Measurements from ENCODE around the gene CCDC174. TPM values are rescaled to one million over a fixed set of nuclear protein-coding genes. Genes with fewer than 3 reads are reported as not detected.

CCDC174 gene
- total RNA-seq, 1 experiment from 2014 or later: 22.1 TPM

DNA sequence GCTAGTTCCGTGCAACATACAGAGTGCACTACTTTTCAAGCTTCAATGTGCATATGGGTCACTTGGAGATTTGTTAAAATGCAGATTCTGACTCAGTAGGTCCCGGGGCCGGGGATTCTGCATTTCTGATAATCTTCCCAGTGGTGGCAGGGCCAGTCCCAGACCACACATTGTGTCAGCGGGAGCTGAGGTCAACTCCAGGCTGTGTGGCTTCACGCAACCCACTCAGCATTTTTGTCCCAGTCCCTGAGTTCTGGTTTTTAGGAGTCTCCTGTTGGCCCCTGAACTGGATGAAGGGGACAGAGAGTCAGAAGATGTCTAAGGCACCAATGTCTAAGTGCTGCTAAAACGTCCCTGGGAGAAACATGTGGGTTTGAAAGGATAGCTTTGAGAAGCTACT lies 26.1 kb upstream of the CCDC174 start:
- DNase-seq (ENCODE audit: low spot score): no peak

DNA sequence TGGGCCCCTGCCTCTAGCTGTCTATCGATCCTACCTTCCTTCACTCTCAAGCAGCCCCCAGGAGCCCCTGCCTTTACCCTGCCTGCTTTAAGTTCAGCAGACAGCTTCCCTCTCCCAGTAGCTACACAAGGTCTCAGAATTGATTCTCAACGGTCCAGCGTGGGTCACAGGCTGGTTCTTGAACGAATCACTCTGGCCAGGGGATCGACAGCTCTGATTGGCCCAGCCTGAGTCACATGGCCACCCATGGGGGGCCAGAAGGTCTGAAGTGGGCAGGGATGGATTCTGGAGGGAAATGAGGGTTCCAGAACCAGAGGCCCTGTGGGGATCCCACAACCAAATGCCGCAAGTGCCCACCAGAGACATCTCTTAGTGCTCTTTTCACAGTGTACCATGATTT lies 23.7 kb upstream of the CCDC174 start:
- no peak for DNase-seq (ENCODE audit: low spot score)

DNA sequence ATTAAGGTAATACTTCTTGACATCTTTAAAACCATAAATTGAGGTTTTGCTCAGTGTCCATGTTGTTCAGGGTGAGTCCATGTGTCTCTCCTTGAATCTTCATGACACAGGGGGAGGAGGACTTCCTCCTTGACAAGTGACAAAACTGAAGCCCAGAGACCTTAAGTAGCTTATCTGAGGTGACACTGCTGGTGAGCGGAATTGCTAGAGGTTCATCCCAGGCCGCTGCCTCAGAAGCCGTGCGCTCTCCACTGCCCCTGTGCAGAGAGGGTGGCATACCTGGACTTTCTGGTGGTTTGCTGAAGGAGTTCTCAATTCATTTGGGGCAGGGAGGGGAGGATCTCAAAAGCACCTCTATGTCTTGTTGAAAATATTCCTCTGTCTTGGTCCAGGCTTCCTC lies 23.2 kb upstream of the CCDC174 start:
- DNase-seq (ENCODE audit: low spot score): no peak

DNA sequence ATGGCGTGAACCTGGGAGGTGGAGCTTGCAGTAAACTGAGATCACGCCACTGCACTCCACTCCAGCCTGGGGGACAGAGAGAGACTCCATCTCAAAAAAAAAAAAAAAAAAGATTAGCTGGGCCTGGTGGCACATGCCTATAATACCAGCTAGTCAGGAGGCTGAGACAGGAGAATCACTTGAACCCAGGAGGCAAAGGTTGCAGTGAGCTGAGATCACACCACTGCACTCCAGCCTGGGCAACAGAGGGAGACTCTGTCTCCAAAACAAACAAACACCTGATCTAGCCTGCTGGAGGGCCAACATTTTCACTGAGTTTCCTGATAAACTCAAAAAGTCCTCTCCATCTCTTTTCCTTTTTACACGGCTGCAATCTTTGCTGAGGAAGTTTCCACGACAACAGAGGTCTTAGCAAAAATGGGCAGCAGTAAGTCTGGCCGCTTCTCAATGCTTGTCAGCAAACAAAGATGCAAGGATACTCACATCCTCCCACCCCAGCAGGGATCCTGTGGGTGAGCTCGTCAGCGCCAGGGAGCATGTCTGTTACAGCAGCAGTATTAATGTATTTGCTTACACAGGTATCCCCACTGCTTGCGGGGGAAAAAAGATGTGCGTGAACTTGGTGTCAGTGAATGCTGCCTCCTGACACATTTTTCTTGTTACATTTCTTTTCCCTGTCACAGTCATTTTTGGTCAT lies 21.0 kb upstream of the CCDC174 start:
- DNase-seq (ENCODE audit: low spot score): no peak

DNA sequence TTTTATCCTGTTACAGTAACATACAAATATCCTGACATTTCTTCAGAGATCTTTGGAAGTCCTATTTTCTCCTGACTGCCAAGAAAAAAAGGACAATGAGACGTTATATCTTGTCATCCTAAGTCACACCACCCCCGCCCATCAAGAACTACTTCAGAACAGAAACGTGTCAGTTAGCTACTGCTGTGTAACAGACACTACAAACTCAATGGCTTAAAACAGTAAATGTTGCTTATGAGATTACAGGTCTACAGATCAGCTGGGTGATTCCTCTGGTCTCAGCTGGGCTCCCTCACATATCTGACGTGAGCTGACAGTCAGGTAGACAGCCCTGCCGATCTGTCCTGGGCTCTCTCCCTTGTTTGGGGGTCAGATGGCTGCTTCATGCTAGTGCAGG lies 20.5 kb upstream of the CCDC174 start:
- DNase-seq (ENCODE audit: low spot score): no peak

DNA sequence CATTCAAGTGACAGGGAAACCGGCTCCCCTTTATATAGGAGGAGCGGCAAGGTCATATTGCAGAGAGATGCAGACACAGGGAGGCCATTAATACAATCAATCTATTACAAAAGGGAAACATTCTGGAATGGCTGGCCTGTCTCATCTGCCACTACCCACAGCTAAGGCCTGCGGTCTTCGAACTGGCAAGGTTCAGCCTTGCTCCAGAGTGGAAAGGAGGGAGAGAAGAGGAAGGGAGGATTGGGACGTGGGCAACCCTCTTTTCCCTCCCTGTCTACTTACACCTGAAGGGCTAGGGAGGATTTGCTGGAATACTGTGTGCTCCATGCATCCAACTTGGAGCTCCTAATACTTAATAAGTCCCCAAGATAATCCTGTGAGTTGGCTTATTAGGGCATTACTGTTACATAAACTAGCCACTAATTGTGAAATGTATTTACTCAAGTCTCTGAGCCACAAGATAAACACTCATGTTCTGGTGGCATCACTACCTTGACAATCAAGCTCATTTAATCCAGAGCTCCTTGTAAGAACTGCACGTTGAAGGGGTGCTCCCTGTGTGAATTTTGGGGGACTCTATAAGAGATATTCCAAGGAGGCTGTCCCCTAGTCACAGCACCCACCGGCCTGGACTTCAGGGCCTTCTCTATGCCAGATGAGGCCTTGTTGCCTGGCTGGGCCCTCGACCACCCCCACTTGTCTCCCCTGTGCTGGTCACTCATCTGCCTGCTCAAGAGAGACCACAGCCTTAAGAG lies 19.7 kb upstream of the CCDC174 start:
- no peak for DNase-seq (ENCODE audit: low spot score)

DNA sequence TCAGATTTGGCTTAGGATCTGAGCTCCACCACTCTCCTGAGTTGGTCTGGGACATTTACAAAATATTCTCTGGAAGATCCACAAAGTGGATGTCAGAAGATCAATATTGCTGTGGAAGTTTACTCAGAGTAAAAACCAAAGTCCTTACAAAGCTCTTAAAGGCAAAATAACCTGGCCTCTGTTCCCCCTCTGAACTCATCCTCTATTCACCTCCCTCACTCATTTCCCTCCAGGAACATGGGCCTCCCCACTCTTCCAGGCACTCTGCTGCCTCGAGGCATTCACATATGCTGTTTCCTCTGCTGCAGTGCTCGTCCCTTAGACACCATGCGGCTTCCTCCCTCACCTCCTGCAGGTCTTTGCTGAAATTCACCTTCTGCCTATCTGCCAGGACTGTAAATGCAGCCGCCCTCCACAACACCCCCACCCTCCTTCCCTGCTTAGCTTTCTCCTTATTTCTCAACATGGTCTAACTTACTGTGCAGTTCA lies 19.1 kb upstream of the CCDC174 start:
- no peak for DNase-seq (ENCODE audit: low spot score)

DNA sequence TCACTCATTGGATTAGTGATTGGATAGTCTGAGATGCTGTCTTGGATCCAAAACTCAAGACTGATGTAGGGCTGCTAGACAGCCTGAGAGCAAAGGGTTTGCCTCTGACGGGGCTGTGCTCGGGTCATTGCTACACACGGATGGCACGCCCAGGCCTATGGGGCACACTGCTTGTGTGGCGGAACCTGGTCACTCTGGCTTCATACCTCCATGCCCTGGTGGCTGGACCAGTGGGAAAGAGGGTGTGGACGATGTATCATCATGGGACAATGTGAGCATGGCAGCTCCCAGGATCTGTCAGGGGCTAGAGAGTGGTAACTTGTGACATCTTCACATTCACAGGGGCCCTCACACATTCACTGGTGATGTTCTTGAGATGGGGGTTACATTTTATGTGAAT lies 18.1 kb upstream of the CCDC174 start:
- DNase-seq (ENCODE audit: low spot score): no peak

DNA sequence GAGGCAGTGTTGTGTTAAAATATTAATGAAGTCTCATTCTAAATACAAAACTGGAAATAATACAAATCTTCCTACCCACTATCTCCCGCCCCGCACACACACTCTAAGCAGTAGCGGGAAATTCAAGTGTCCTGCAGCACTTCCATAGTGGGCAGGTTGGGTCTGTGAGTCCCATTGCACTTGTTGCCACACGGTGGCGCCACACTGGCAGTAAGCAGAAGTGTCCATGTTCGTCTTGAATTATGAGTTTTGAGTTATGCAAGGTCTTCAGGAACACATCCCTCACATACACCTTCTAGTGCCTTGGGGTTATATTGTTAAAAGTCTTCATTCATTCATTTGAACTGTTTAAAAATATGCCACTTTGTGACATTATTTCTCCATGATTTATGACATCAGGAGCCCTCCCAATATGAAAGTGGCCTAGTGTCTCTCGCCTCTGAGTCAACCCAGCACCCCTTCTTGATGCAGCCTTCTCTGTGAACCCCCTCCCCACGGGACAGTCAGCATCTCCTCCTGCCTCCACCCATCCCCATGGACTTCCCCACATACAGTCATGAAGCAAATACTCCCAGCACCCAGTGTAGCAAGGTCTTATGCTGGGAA lies 17.6 kb upstream of the CCDC174 start:
- DNase-seq (ENCODE audit: low spot score): peak; percentile 38

DNA sequence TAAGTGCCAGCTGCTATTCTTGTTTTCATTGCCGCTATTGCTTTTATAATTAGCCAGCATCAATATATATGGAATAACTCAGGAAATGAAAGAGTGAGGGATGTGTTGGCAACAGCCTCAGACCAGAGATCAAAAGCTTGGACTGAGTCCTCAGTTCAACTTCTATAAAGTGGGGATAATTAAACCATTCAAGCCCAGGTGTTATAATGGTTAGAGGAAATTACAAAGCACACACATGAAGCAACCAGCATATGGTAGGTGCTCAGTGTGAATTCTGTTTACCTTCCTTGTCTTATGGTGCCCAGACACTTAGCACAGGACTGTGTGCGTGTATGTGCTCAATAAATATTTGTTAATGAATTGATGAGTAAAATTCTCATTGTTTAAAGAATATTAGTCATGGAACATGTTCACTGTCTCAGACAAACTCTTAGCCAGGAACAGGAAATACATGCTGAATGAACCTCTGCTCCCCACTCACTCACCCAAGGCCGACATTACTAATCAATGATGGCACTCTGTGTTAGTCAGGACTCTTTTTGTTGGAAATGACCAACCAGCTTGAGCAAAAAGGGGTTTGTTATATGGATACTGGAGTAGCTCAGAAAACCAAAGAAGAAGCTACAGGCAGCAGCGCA lies 16.7 kb upstream of the CCDC174 start:
- no peak for DNase-seq (ENCODE audit: low spot score)

DNA sequence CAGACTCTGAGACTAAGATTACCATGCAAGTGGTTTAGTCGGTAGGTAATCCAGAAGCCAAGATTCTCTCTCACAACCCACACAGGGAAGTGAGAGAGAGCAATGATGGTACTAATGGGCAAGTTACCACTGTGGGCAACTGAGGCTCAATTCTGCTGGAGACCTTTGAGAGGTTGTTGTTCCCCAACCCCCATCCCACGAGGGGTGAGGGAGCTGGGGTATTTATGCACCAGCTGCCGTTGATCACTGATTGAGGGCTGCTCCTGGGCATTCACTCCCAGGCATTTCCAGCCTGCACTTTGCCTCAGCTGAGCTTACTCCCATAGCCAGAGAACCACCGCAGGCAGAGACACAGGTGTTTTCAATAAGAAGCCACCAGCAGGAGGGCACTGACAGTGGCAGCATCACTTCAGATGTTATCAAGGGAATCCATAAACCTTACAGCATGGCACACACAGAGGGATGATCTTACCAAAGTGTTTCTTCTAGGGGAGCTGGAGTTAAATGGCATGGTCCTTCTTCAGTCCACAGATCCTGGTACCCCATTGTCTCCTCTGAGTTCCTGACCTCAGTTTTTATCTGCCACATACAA lies 15.0 kb upstream of the CCDC174 start:
- no peak for DNase-seq (ENCODE audit: low spot score)

DNA sequence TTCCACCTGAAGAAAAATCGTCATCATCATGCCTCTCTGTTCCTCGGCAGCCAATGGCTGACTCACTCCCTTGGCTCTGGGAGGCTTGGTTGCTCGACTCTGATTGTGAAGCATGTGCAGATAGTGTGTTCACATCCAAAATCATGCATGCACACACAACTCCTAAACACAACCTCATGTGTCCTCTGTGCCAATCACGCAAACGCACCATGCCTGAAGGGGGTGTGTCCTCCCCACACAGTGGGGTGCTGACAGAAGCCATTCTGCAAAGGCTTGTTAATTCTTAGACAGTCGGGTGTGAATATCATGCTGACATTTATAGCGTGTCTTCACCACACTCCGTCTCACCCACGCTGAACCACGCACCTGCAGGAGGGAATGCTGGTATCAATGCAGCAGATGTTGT lies 11.4 kb upstream of the CCDC174 start:
- peak; percentile 50 for DNase-seq (ENCODE audit: low spot score)

DNA sequence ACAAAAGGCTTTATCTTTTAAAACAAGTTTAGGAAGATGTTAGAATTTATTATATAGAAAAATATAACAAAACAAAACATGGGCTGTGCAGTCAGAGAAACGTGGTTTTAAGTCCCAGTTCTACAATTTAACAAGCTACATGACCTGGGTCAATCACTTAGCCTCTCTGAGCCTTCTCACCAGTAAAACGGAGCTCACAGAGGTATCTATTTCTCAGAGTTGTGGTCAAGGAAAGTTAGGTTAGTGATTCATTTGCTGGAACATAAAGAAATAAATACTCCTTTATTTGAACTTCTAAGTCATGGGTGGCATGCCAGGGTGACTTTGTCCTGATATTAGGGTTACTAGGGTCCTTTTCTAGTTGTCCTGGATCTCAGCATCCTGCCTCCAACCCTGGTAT lies 10.8 kb upstream of the CCDC174 start:
- DNase-seq (ENCODE audit: low spot score): no peak

DNA sequence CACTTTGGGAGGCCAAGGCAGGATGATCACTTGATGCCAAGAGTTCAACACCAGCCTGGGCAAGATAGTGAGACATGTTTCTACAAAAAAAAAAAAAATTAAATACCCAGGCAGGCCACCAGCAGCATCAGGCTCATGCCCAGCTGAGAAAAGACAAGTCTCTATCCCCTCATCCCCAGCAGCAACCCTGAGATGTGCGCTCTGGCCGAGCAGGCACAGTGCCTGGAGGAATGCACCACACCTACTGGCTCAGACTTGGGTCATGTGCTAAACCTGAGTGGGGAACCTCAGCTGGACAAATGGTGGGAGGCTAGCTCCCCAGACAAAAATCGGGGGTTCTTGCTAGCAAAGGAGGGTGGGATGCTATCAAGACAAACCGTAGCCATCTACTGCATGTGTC lies 10.2 kb upstream of the CCDC174 start:
- no peak for DNase-seq (ENCODE audit: low spot score)

DNA sequence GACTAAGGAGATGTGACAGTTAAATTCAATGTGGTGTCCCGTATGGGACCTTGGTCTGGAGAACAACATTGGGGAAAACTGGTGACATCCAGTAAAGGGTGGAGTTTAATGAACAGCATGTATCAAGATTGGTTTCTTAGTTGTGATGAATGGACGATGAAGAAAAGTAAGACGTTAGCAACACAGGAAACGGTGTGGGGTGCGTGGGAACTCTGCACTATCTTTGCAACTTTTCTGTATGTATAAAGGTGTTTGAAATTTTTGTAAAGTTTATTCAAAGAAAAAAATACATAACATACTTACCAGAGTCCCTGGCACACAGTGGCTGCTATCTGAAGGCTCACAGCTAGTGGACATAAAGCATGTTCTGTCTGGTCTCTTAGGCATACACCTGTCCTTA lies 6.1 kb upstream of the CCDC174 start:
- DNase-seq (ENCODE audit: low spot score): no peak

DNA sequence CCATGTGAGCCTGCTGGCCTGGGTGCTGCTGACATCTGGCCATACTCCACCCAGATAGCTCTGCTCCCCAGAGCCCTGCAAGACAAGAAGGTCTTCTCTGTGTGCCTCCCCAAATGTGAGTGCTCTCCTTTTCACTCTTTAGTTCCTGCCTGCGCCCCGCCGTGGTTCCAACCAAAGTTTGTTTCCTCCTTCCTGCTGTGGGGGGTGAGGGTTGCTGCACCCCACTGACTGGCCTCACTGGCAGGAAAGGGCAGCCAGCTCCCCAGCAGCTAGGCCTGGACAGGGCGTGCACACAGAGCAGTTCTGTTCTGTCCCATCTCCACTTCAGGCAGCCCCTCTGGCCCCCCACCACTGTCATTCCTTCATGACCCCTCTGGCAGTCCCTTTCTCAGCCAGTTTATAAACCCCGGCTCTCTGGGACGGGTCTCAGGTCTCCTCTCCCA lies 5.4 kb upstream of the CCDC174 start:
- DNase-seq (ENCODE audit: low spot score): no peak

DNA sequence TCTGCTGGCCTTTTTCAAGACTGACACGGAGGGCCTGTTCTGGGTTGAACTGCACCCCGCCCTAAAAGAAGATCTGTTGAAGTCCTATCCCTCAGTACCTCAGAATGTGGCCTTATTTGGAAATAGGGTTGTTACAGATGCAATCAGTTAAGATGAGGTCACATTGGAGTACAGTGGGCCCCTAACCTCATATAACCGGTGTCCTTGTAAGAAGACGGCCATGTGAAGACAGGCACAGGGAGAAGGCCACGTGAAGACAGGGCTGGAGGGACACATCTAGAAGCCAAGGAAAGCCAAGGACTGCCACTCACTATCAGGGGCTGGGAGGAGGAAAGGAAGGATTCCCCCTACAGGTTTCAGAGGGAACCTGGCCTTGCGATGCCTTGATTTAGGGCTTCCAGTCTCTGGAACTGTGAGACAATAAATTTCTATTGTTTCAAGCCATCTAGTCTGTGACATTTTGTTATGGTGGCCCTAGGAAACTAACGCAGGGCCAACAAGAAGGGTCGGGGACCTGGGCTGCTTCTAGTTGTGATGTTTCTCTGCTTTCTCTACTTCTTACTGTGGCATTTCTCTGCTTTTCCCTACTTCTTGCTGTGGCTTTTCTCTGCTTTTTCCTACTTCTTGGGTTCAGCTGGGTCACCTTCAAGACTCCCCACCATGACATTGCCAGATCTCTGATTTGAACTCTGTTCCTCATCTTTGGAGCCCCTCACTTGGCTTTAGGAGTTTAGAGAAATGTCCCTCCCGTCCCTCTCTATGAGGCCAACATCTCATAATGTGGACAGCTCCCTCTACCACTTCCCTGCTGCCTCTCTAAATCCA lies 4.8 kb upstream of the CCDC174 start:
- DNase-seq (ENCODE audit: low spot score): no peak

DNA sequence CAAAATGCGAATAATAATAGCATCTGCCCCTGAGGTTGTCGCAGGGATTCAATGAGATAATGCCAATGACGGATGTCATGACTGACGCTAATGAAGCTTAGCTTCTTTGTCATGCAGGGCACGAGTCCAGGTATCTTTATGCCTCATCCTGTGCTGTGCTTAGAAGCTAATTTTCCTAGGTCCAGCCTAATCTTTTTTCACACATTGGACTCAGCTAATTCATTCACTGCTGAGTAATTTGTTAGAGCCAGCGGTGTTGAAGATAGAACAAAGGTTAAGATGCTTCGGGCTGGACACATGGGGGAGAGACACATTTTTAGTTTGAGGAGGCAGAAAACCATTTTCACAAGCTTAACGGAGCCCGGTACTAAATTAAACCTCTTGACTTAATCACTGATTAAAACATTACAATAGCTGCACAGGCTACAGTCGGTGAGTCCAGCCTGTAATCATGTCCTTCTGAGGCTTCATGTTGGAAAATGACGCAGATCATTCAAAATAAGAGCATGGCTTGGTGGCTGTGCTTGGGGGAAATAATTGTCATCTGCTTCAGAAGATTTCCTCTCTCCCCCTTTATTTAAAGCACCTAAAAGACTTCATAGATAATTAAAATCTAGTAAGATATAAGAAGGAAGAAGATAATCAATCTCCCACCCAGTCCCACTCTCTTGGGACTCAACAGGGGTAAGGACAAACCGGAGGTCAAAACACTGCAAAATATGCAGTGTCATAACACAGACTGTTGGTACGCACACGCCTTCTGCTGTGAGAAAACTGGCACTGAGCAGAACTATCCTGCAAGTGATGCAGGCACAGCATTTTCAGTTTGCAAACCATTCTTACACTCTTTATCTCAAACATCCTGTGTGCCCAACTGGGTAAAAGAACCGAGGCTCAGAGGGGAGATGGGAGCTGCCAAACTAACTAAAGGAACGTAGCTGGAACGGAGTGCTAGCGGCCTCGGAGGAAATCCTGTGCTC lies 3.3 kb upstream of the CCDC174 start:
- DNase-seq (ENCODE audit: low spot score): no peak

DNA sequence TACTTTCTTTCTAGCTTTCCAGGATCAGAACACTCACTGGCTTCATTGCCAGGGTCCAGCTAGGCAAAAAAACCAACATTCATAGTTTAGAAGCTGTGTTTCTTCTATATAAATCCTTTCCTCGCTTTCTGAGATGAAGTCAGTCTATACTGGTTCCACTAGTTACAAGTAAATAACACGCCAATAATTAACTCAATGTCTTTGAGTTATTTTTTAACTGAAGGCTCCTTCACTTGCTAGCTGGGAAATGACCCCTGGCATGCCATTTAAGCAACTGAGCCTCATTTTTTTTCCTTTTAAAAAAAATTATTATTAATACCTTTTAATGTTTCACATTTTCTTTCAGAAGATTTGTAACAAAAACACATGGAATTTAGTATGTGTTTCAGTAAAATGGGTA lies 2.1 kb upstream of the CCDC174 start:
- no peak for DNase-seq (ENCODE audit: low spot score)

DNA sequence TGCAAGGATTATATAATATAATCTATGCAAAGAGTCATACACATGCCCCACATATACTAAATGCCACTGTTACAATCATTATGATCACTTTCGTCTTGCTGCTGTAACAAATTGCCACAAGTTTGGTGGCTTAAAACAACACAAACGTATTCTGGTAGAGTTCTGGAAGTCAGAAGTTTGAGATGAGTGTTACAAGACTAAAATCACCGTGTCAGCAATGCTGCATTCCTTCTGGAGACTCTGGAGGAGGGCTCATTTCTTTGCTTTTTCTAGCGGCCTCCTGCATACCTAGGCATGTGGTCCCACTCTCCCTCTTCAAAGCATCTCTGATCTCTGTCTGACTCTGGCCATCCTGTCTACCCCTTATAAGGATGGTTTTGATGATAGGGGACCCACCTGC lies 1.4 kb upstream of the CCDC174 start:
- DNase-seq (ENCODE audit: low spot score): no peak
